A673 (cell line): Measurements from ENCODE around the gene HMCN2. TPM values are rescaled to one million over a fixed set of nuclear protein-coding genes. Genes with fewer than 3 reads are reported as not detected.

Experiments
- BruUV-seq: library from RNA; stranded (reverse); fragments of 400-500 nt; replicated peaks from 2 replicates; lab custom pipeline; 2021; lab: Mats Ljungman, UMichigan
- CTCF ChIA-PET: fragments of 300-600 bp; sonication (Branson Sonifier 250); formaldehyde crosslinking; loops from one replicate; lab custom pipeline; 2022; ENCODE audit warnings: antibody characterized with exemption; lab: Charles Lee
- POLR2A ChIA-PET: fragments of 300-600 bp; sonication (Branson Sonifier 250); formaldehyde crosslinking; loops from one replicate; lab custom pipeline; 2022; ENCODE audit warnings: antibody characterized with exemption; ENCODE audit not compliant: low non-redundant PET; lab: Charles Lee
- DNase-seq: peaks from one replicate; pipeline ENCODE4 v3.0.0-alpha.2; 2015; ENCODE audit warnings: low spot score
- H3K27ac ChIP-seq: fragments of 200-600 bp; sonication (generic); 2 replicates; pipeline ENCODE4 v1.5.1; 2016; ENCODE audit warnings: mixed run types, low read depth, mild to moderate bottlenecking, mixed read lengths, antibody characterized with exemption, low read length; ENCODE audit not compliant: poor library complexity, severe bottlenecking
- H3K27me3 ChIP-seq: fragments of 200-600 bp; sonication (generic); replicated peaks from 2 replicates; pipeline ENCODE4 v1.6.1; 2017; ENCODE audit warnings: mixed run types, low read depth, mild to moderate bottlenecking, mixed read lengths, antibody characterized with exemption, low read length; ENCODE audit not compliant: insufficient read depth, poor library complexity
- H3K36me3 ChIP-seq: fragments of 200-600 bp; sonication (generic); 2 replicates; pipeline ENCODE4 v1.6.1; 2016; ENCODE audit warnings: mixed run types, mild to moderate bottlenecking, mixed read lengths, antibody characterized with exemption, low read length; ENCODE audit not compliant: insufficient read depth, poor library complexity, severe bottlenecking
- H3K4me1 ChIP-seq: fragments of 200-600 bp; sonication (generic); 2 replicates; pipeline ENCODE4 v1.6.1; 2017; ENCODE audit warnings: mixed run types, mild to moderate bottlenecking, mixed read lengths, antibody characterized with exemption, low read length; ENCODE audit not compliant: insufficient read depth, poor library complexity, severe bottlenecking
- H3K4me3 ChIP-seq: fragments of 200-600 bp; sonication (generic); 2 replicates; pipeline ENCODE4 v1.5.1; 2016; ENCODE audit warnings: low read depth, mixed run types, mild to moderate bottlenecking, mixed read lengths, low read length; ENCODE audit not compliant: poor library complexity, severe bottlenecking
- H3K9me3 ChIP-seq: fragments of 200-600 bp; sonication (generic); 2 replicates; pipeline ENCODE4 v1.6.1; 2016; ENCODE audit warnings: mixed run types, low read depth, mild to moderate bottlenecking, mixed read lengths, antibody characterized with exemption, low read length; ENCODE audit not compliant: poor library complexity, severe bottlenecking
- CTCF ChIP-seq: fragments of 300-800, 200-600 bp; sonication (generic); conservative IDR thresholded peaks from 2 replicates; pipeline ENCODE4 v1.5.1; 2017; ENCODE audit warnings: low read depth, mild to moderate bottlenecking, antibody characterized with exemption, low read length, moderate library complexity, mixed read lengths
- EZH2 ChIP-seq: fragments of 200-600 bp; sonication (generic); IDR thresholded peaks from 2 replicates; pipeline ENCODE4 v1.6.1; 2017; ENCODE audit warnings: borderline replicate concordance, low read depth, mild to moderate bottlenecking, mixed read lengths, antibody characterized with exemption, low read length; ENCODE audit not compliant: poor library complexity, severe bottlenecking
- intact Hi-C: fragments of 100-400 bp; cut with micrococcal nuclease; formaldehyde crosslinking; loops from one replicate; pipeline ENCODE4 v1.10.0; 2022; ENCODE audit not compliant: unreplicated experiment
- total RNA-seq: library from RNA; stranded (reverse); gene quantifications from 2 replicates; pipeline ENCODE4 v1.2.3, GENCODE V29; 2021

The HMCN2 gene
- total RNA-seq, 1 experiment from 2014 or later: 0.28 TPM

- peak overlapping the region; percentile 37 for H3K27ac ChIP-seq
- CTCF ChIA-PET: no interaction called here
- peaks cover 4% of the 10 kb centered on the region for H3K36me3 ChIP-seq
- H3K9me3 ChIP-seq: no peaks in the 10 kb centered on the region
- H3K27me3 ChIP-seq: no peaks in the 10 kb centered on the region
- no peak for DNase-seq
- intact Hi-C loops: no loop called here
- POLR2A ChIA-PET: no interaction called here
- H3K4me1 ChIP-seq: peaks cover 5% of the 10 kb centered on the region
- BruUV-seq: no TSS peak
- TF ChIP-seq EZH2: no peak
- TF ChIP-seq CTCF: no peak
- H3K4me3 ChIP-seq: no peak overlapping the region
These were observed 45.9 kb upstream of the HMCN2 start for GRCh38 chr9:130219661-130220096.

GRCh38 chr9:130220352-130220751, 45.2 kb upstream of the HMCN2 start:
- CTCF ChIA-PET: interaction anchor here (0.5 kb wide), 1 partner anchor 252 kb away, joined by 4 read pairs; no protein-coding TSS in a partner anchor
- TF ChIP-seq EZH2 (no peak), CTCF (peak; percentile 30; the same call in 1 of the 2 replicates)
- Histone ChIP-seq H3K27ac (peak overlapping the region; percentile 37), H3K4me1 (peaks cover 5% of the 10 kb centered on the region), H3K9me3 (no peaks in the 10 kb centered on the region), H3K36me3 (peaks cover 4% of the 10 kb centered on the region), H3K27me3 (no peaks in the 10 kb centered on the region), H3K4me3 (no peak overlapping the region)
- intact Hi-C loops: no loop called here
- POLR2A ChIA-PET: interaction anchor here (0.6 kb wide), 1 partner anchor 349 kb away, joined by 3 read pairs; no protein-coding TSS in a partner anchor
- BruUV-seq: no TSS peak
- DNase-seq: peak; percentile 52

- intact Hi-C loops: no loop called here
- Histone ChIP-seq H3K27ac (no peak overlapping the region), H3K36me3 (peaks cover 20% of the 10 kb centered on the region), H3K4me3 (no peak overlapping the region), H3K4me1 (peaks cover 5% of the 10 kb centered on the region), H3K27me3 (no peaks in the 10 kb centered on the region), H3K9me3 (no peaks in the 10 kb centered on the region)
- no peak for TF ChIP-seq EZH2
- no peak for TF ChIP-seq CTCF
- BruUV-seq: no TSS peak
- ChIA-PET CTCF (no interaction called here), POLR2A (no interaction called here)
- DNase-seq: no peak
These were observed 42.7 kb upstream of the HMCN2 start for GRCh38 chr9:130222833-130223232.
